Activated naive CD4-positive, alpha-beta T cell treated with anti-CD3 and anti-CD28 coated beads, Interleukin-2, amount 50 U/mL, for 24 hours (primary cell): Measurements from ENCODE around the gene PRR23E.

ENCODE experiments used
- H3K27ac Mint-ChIP-seq: one replicate; pipeline ENCODE4 v1.8.0; 2021; ENCODE audit warnings: mild to moderate bottlenecking, mixed read lengths
- H3K27me3 Mint-ChIP-seq: one replicate; pipeline ENCODE4 v1.8.0; 2021; ENCODE audit warnings: mixed read lengths
- H3K36me3 Mint-ChIP-seq: one replicate; pipeline ENCODE4 v1.8.0; 2021; ENCODE audit warnings: mixed read lengths
- H3K4me1 Mint-ChIP-seq: one replicate; pipeline ENCODE4 v1.8.0; 2021; ENCODE audit warnings: mixed read lengths
- H3K4me3 Mint-ChIP-seq: one replicate; pipeline ENCODE4 v1.8.0; 2021; ENCODE audit warnings: mild to moderate bottlenecking, mixed read lengths
- H3K9me3 Mint-ChIP-seq: one replicate; pipeline ENCODE4 v1.8.0; 2021; ENCODE audit warnings: mixed read lengths

The PRR23E gene, protein sequence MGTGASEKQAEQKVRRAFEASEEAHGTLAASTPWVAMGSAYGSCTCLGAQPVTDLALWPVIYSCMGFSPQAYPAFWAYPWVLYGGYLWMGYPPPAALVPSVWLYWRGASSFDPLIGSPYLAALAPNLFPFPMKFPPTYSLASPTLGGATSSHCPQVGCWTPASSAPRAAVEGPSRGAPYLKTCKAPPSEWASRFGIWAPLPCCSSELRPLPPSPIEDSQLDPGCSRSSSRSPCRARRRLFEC

DNA sequence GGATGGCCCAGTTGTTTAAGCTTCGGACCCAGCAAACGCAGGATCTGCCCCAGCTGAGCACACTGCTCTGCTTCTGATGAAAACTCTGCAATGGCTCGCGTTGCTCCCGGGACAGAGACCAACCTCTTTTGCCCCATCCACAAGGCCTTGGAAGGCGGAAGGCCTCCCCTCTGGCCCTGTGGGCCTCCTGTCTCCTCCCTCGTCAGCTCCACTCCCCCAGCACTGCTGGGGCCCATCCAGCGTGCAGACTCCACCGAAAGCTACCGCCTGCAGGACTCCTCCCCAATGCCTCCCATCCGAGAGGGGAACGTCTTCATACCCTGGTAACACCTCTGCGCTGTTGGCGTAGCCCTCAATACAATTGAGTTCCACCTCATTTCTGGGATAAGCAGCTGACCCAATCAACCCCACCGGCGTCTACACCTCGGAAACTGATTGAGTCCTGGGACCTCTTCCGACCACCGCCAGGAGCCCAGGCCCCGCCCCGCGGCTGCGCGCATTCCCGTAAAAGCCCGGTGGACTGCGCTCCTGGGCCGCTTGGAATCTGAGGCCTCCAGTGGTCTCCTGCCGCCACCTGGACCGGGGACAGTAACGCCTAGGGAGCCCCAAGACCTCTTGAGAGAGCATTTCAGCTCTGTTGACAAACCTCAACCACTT lies at the start of gene PRR23E:
PRR23E (plus strand) TSS at position 556 of the 657 bp plus-strand sequence. CDS start 3,555 bp downstream, outside the sequence.
- Mint-ChIP-seq H3K36me3 (no peaks in the 10 kb centered on the region), H3K4me3 (no peak within 1 kb of the TSS), H3K4me1 (no peaks in the 10 kb centered on the region), H3K27ac (no peak within 1 kb of the TSS), H3K27me3 (peaks cover 1% of the 10 kb centered on the region), H3K9me3 (peaks cover 8% of the 10 kb centered on the region)

DNA sequence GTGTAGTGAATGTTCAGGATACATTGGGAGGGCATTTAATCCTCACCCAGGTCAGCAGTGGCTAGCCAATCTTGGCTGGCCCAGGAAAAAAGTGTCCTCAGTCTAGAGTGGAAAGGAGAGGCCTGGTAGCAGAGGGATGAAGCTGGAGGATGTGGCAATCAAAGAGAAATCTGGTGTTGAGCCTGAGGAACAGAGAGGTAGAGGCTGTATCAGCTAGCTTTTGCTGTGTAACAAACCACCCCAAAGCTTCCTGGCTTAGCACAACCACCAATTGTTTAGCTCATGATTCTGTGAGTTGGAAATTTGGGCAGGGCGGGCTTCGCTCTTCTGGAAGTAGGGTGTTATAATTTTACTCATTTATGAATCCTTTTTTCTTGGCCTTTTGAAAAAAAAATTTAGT lies 49.8 kb upstream of the PRR23E start:
- H3K4me1 Mint-ChIP-seq, result no peaks in the 10 kb centered on the region
- no peak overlapping the region for H3K27ac Mint-ChIP-seq
- H3K27me3 Mint-ChIP-seq, result peaks cover 6% of the 10 kb centered on the region
- H3K36me3 Mint-ChIP-seq, result no peaks in the 10 kb centered on the region
- no peak overlapping the region for H3K4me3 Mint-ChIP-seq
- H3K9me3 Mint-ChIP-seq, result no peaks in the 10 kb centered on the region

DNA sequence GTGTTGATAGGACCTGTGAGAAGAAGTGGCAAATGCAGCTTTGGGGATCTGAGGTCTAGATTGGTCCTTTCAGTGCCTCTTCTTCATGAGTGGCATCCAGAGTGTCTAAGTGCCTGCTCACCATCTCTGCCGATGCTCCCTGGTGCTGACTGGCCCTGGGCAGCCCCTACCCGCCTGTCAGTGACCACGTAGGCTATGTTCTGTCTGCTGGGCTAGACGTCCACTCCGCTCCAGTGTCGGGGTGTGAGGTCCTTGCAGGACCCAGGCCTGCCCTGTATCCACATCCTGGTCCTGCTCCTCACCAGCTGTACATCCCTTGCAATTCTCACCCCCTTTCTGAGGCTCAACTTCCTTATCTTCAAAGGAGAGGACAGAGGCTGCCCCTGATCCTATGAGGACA lies 48.3 kb upstream of the PRR23E start:
- no peak overlapping the region for H3K27ac Mint-ChIP-seq
- no peaks in the 10 kb centered on the region for H3K9me3 Mint-ChIP-seq
- H3K36me3 Mint-ChIP-seq, result no peaks in the 10 kb centered on the region
- no peak overlapping the region for H3K4me3 Mint-ChIP-seq
- peaks cover 4% of the 10 kb centered on the region for H3K27me3 Mint-ChIP-seq
- H3K4me1 Mint-ChIP-seq, result no peaks in the 10 kb centered on the region

DNA sequence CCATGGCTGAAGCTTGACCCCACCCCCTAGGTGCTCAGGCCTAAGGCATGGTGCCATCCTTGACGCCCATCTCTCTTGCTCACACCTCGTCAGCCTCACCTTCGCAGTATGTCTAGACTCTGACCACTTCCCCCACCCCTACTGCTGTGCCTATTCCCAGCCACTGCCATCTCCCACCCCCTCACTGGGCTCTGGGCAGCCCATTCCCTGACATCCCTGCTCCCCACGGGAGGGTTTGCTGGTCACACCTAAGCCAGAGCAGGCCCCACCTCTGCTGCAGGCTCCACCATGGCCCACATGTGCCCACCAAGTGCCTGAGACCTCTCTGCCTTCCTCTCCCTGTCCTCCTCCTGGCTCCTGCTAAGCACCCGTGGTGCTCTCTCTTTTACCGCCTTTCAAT lies 47.7 kb upstream of the PRR23E start:
- H3K4me3 Mint-ChIP-seq, result no peak overlapping the region
- no peaks in the 10 kb centered on the region for H3K4me1 Mint-ChIP-seq
- no peak overlapping the region for H3K27ac Mint-ChIP-seq
- H3K36me3 Mint-ChIP-seq, result no peaks in the 10 kb centered on the region
- H3K27me3 Mint-ChIP-seq, result peaks cover 4% of the 10 kb centered on the region
- H3K9me3 Mint-ChIP-seq, result no peaks in the 10 kb centered on the region

DNA sequence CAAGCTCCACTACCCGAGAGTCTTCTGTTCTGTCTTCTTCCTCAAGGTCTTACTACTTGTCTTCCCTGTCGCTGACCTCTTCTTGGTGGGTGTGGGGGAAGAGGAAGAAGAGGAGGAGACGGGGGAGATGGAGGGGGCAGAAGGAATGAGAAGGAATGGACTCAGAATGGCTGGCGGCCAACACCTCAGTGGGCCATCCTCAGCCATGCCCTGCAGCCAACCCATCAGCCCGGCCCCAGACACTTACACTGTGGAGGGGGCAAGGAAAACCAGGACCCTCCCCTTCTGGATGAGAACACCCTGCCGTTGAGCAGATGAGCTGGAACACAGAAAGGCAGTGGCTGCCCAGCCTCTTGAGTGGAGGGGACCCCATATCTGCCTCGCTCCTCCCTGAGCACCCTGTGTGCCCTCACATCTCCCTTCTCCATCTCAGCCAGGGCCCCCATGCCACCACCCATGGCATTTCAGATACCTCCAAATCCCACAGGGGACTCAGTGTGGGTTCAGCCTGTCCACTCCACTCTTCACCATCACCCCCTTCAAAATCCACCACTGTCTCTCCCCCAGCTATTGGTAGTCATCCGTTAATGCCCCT lies 45.5 kb upstream of the PRR23E start:
- Mint-ChIP-seq H3K27me3 (peaks cover 6% of the 10 kb centered on the region), H3K9me3 (no peaks in the 10 kb centered on the region), H3K4me3 (no peak overlapping the region), H3K27ac (no peak overlapping the region), H3K4me1 (no peaks in the 10 kb centered on the region), H3K36me3 (no peaks in the 10 kb centered on the region)

DNA sequence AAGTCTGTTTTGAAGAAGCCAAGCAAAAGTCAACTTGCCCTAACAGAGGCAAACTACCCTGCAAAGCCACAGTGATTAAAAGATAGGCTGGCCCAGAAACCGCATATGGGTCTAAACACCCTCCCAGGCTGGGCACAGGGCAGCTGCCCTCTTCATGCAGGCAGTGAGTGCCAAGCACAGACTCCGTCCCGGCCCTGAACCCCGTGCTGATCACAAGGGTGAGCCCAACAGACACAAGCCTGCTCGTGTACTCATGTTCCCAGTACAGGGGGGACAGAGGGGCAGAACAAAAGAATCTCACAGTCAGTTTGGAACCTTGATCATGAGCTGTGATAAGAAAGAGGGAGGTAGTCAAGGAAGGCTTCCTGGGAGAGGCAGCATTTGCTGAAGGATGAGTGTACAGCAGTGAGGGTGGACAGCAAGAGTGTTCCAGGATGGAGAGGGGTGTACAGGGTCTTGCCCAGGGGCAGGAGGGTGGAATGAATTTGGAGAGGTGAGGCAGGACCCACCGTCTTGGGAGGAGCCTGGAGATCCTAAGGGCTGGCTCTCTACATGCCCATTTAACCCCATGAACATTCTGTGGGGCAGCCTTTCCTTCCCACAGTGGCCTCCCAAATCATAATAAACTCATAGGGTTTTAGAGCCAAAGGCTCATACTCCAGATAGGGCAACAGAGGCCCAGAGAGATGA lies 43.2 kb upstream of the PRR23E start:
- no peaks in the 10 kb centered on the region for H3K4me1 Mint-ChIP-seq
- no peaks in the 10 kb centered on the region for H3K9me3 Mint-ChIP-seq
- H3K4me3 Mint-ChIP-seq, result no peak overlapping the region
- H3K27ac Mint-ChIP-seq, result no peak overlapping the region
- H3K36me3 Mint-ChIP-seq, result no peaks in the 10 kb centered on the region
- H3K27me3 Mint-ChIP-seq, result peaks cover 6% of the 10 kb centered on the region

DNA sequence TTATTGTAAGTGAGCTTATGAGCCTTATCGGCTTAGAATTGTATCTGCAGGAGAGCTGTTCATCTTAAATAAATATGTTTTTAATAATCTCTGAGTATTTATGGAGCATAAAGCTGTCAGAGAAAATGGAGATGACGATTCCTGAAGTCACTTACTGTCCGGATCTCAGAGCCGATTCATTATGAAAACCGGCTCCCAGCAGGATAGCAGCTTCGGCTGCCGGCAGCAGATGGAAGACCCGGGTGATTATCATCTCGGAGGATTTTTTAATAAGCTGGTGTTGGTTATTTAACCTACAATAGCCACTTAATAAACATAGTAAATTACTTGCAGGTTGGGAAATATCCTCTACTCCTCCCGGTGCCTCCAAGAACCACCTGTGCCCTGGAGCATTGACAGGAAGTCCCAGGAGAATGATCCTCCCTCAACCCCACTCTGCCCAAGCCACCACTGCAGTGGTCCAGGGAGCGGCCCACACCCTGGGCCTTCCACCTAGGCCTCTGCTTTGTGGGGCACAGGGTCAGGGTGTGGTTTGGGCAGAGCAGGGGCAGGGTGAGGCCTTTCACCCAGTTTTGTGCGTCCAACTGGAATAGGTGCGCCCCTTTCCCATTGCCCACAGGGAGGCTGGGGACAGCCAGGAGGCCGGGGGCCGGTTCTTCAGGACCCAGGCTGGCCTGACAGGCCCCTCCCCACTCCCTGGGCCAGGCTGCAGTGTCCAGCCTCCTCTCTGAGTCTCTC lies 42.2 kb upstream of the PRR23E start:
- no peaks in the 10 kb centered on the region for H3K36me3 Mint-ChIP-seq
- no peak overlapping the region for H3K27ac Mint-ChIP-seq
- H3K4me3 Mint-ChIP-seq, result no peak overlapping the region
- H3K9me3 Mint-ChIP-seq, result no peaks in the 10 kb centered on the region
- H3K4me1 Mint-ChIP-seq, result no peaks in the 10 kb centered on the region
- H3K27me3 Mint-ChIP-seq, result peaks cover 6% of the 10 kb centered on the region

DNA sequence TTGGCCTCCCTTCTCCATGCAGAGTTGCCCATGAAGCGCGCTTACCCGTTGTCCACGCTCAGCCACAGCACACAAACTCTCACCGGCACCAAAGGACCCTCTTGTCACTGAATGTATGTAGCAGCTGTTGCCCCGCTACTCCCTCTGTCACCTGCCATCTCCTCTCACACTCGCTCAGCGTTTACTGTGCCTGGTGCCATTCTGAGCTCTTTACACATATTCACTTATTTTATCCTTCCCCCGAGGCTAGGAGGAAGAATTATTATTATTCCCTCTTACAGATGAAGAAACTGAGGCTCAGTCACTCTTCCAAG lies 41.7 kb upstream of the PRR23E start:
- peaks cover 6% of the 10 kb centered on the region for H3K27me3 Mint-ChIP-seq
- H3K4me1 Mint-ChIP-seq, result no peaks in the 10 kb centered on the region
- H3K9me3 Mint-ChIP-seq, result no peaks in the 10 kb centered on the region
- no peak overlapping the region for H3K27ac Mint-ChIP-seq
- no peaks in the 10 kb centered on the region for H3K36me3 Mint-ChIP-seq
- H3K4me3 Mint-ChIP-seq, result no peak overlapping the region

DNA sequence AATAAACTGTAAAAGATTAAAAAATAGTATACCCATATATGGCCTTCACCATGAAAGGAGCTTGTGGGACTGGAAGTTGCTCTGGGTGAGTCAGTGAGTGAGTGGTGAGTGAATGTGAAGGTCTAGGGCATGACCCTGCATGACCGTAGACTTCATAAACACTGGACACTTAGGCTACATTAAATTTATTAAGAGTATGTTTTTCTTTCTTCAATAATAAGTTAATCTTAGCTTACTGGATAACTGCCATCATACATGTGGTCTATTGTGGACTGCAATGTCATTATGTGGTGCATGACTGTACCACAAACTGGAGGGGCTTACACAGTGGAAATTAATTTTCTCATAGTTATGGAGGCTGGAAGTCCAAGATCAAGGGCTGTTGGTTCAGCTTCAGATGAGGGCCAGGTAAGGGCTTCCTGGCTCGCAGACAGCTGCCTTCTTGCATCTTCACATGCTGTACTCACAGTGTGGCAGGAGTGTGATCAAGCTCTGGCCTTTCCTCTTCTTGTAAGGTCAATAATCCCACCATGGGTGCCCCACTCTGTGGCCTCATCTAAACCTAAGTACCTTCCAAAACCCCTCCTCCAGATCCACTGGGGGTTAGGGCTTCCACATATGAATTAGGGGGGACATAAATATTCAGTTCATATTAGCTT lies 40.8 kb upstream of the PRR23E start:
- Mint-ChIP-seq H3K4me1 (no peaks in the 10 kb centered on the region), H3K36me3 (no peaks in the 10 kb centered on the region), H3K27me3 (peaks cover 6% of the 10 kb centered on the region), H3K4me3 (no peak overlapping the region), H3K9me3 (no peaks in the 10 kb centered on the region), H3K27ac (no peak overlapping the region)

DNA sequence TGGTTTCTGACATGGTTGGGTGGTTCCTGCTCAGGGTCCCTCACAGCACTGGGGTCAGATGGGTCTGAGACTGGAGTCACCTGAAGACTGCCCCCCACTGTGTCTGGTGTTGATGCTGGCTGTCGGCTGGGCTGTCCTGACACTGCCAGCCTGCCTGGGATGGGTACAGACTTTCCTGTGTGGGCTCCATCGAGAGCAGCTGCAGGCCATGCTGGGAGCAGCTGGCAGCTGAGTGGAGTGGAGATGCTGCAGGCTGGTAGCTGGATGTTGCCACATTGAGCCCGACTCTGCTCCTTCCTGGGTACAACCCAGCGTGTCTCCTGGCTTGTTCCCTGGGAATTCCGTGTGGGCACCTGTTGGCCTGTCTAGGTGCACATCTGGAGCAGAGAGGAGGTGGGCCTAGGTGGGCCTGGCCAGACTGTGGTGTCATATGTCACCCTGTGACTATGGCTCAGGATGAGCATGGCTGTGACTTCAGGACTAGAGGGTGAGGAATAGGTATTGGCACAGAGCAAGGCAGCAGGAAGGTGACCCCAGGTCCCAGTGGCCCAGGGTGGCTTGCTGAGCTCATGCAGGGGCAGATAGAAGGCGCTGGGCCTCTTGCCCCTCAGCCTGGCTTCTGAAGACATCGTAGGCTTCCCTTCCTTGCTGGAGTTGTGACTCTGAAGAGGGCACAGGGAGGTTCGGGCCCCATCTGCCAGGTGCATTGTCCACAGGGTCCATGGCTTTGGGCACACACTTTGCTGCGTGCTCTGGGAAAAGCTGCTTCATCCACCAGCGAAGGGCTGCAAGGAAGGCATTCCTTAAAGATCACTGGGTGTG lies 40.0 kb upstream of the PRR23E start:
- Mint-ChIP-seq H3K36me3 (no peaks in the 10 kb centered on the region), H3K27me3 (peaks cover 8% of the 10 kb centered on the region), H3K4me3 (no peak overlapping the region), H3K27ac (no peak overlapping the region), H3K9me3 (no peaks in the 10 kb centered on the region), H3K4me1 (no peaks in the 10 kb centered on the region)

DNA sequence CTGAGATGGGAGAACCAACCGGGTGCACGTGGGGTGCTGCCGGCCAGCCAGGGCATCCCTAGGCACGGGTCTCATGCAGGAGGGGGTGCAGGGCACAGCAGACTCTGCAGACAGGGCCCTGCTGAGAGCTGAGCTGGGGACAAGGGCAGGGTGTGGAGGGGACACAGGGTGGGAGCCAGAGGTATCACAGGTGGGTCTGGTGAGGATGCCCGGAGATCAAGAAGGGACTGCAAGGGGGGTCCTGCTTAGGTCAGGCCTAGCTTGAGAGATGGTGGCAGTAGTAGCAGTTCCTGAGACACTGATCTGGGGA lies 39.5 kb upstream of the PRR23E start:
- Mint-ChIP-seq H3K9me3 (no peaks in the 10 kb centered on the region), H3K27me3 (peaks cover 6% of the 10 kb centered on the region), H3K27ac (no peak overlapping the region), H3K4me1 (no peaks in the 10 kb centered on the region), H3K36me3 (no peaks in the 10 kb centered on the region), H3K4me3 (no peak overlapping the region)

DNA sequence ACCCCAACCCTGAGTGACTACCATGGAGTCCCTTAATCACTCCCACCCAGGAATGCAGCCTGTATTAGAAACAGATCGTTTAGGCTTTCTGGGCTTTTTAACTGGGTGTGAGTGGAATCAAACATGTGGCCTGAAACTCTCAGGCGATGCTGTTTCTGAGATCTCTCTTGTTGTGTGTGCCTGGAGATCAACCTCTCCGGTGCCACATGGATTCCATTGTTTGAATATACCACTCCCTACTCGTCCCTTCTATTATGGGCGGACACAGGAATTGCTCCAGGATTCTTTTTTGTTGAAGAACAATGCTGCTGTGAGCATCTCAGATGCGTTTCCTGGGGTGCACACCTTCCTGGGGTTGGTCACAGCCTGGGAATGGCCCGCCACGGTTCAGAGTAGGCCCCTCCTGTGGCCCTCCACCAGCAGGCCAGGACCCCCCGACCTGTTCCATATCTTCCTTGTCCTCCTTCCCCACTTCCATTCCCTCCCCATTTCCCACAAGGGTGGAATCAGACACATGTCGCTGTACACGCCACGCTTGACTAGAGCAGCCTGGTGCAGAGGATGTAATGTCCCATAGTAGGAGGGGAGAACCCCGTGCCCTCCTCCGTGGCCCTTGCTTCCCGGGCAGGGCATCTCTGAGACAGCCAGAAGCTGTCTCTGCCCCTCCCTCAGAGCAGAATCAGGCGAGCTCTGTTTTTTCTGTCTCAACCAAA lies 36.4 kb upstream of the PRR23E start:
- H3K4me3 Mint-ChIP-seq, result no peak overlapping the region
- H3K27ac Mint-ChIP-seq, result no peak overlapping the region
- H3K36me3 Mint-ChIP-seq, result no peaks in the 10 kb centered on the region
- H3K27me3 Mint-ChIP-seq, result peaks cover 3% of the 10 kb centered on the region
- no peaks in the 10 kb centered on the region for H3K4me1 Mint-ChIP-seq
- H3K9me3 Mint-ChIP-seq, result no peaks in the 10 kb centered on the region

DNA sequence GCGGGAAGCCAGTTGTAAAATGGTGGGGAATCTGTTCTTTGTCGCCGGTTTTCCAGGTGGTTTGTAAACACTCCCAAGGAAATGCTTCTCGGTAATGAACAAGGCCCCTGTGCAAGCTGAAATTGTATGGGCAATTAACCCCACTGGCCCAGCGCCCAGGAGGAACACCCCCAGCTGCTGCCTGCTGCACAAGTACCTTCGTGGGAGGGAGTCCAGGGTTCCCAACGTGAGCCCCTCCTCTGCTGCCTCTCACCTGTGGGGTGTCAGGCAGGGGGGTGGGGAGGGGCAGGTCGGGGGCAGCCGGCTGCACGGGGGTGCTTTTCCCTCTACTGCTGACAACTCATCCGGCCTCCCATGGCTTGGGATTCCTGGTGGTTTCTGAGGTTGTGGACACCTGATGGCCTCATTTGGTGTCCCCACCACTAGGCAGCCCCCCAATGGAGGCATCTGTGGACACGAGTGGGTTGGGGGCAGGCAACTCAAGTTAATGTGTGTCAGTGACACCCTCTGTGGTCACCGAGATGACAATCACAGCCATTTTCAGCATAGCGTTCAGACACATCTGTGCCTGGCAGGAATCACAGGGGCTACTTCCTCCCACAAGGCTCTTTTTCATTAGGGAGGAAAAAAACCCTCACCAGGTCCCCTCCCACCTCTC lies 35.6 kb upstream of the PRR23E start:
- no peak overlapping the region for H3K4me3 Mint-ChIP-seq
- H3K27me3 Mint-ChIP-seq, result peaks cover 3% of the 10 kb centered on the region
- no peaks in the 10 kb centered on the region for H3K9me3 Mint-ChIP-seq
- H3K36me3 Mint-ChIP-seq, result no peaks in the 10 kb centered on the region
- no peaks in the 10 kb centered on the region for H3K4me1 Mint-ChIP-seq
- H3K27ac Mint-ChIP-seq, result no peak overlapping the region
